Pancreas (tissue), 10 donors: Measurements from ENCODE around the gene MARK3. TPM values are rescaled to one million over a fixed set of nuclear protein-coding genes. Genes with fewer than 3 reads are reported as not detected.

Source experiments
- ATAC-seq, 4 donors: fragments of 200-7000 bp; cut with Tn5 transposase; one replicate each; pipeline versions ENCODE4 v1.8.0 to v1.9.1; 2020; ENCODE audit warnings: mild to moderate bottlenecking in 4 of 4, moderate library complexity in 4 of 4
- DNase-seq, 6 donors: peaks; one replicate each; pipeline ENCODE4 v3.0.0-alpha.2; 2020
- FAIRE-seq: peaks from 2 replicates; lab custom pipeline; 2012; peaks lifted over from hg19 to GRCh38; lab: Jason Lieb, UNC
- H3K27ac ChIP-seq, 4 donors: fragments of 200-600 bp; sonication (generic); 1 replicate in 3 of 4; 2 replicates in 1 of 4; pipeline versions ENCODE4 v1.5.0 to v1.8.0; 2020
- H3K27me3 ChIP-seq, 4 donors: fragments of 200-600 bp; one replicate each; pipeline ENCODE4 v1.8.0; 2021
- H3K36me3 ChIP-seq, 3 donors: fragments of 200-600 bp; sonication (generic) in 1 of 3; one replicate each; pipeline versions ENCODE4 v1.5.0 to v1.8.0; 2020 to 2021
- H3K4me1 ChIP-seq, 3 donors: fragments of 200-600 bp; one replicate each; pipeline ENCODE4 v1.8.0; 2021
- H3K4me3 ChIP-seq, 4 donors: fragments of 200-600 bp; sonication (generic) in 2 of 4; one replicate each; pipeline versions ENCODE4 v1.5.0 to v1.8.0; 2020 to 2021
- H3K9me3 ChIP-seq, 4 donors: fragments of 200-600 bp; one replicate each; pipeline ENCODE4 v1.8.0; 2021
- WGBS, 2 donors: extraction: QIAGEN DNeasy Blood & Tissue Kit; methylation state at CpG; one replicate each; pipeline ENCODE4 v1.1.7; 2013; 5-methylcytosine and 5-hydroxymethylcytosine counted together
- intact Hi-C, 3 donors: fragments of 100-400 bp; cut with DNase I; formaldehyde crosslinking; loops; one replicate each; pipeline versions ENCODE4 v1.11.1 to v1.14.2; 2022
- polyA plus RNA-seq, 2 donors: library from polyadenylated mRNA; stranded (reverse); fragments of 200-250 nt; gene quantifications; one replicate each; pipeline ENCODE4 v1.2.3, GENCODE V29; 2013
- total RNA-seq, 6 donors: library from RNA; stranded (reverse); fragmentation: NEBNext Ultra II Directional in 4 of 6; extraction: Animal tissue kit (Norgen Biotek cat#: 25700) in 4 of 6; gene quantifications; one replicate each; pipeline versions ENCODE4 v1.2.1 to v1.2.4, GENCODE V29; 2021 to 2023
- TF ChIP-seq, protein P1 (sequence below), 4 donors: fragments of 200-600 bp; sonication (generic) in 3 of 4; IDR thresholded peaks; one replicate each; pipeline versions ENCODE4 v1.5.0 to v1.8.0; 2021; ENCODE audit warnings: antibody characterized with exemption in 4 of 4
- donor health status: healthy with polysubstance abuse.
- donor health status: DM: no; HTN: no; CAD: no; lungs with moderate emphysema.
- donor health status: DM: no; HTN: no; CAD: no.
- donor health status: control.
- donor health status: control.
- donor health status: Bipolar disorder and iron deficiency.
- donor health status: DM: yes; HTN: yes; CAD: no.
- donor health status: DM: no; HTN: no; CAD: no.
- donor health status: DM: no; HTN: no; CAD: no.
- donor health status: DM: yes; HTN: yes; CAD: no.

The MARK3 gene
- total and polyA plus RNA-seq, 8 donors = 35.3 to 110 (median 47.0) TPM

DNA sequence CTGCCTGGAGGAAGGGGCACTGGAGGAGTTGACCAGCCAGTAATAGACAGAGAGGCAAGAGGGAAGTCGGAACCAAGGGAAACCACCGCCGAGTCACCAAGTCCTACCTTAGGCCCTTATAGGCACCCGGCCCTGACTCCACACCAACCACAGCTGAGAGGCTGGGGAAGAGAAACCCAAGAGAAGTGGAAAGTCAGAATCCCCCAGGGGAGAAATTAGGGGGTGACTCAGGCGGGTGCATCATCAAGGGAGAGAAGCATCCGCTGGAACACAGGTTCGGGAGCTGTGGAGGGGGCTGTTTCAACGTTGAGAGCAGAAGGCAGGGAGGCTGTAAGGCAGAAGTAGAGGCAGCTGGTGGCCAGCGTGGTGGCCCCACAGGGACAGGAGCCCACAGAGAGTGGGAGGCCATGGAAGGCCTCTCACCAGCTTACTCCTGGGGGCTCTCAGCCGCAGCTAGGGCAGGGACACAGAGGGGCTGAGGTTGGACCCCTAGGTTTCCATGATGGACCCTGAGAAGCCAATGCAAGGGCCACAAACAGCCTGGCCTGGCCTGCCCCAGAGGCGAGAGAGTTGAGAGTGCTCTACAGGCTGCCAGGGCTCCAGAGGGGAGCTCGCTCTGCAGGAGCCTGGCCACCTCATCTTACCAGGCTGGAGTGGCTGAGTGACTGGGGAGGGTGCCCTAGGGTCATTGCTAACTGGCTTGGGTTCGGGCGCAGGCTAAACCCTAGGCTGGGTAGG, 142.4 kb downstream of the MARK3 start:
- WGBS, 2 donors = 87 to 89% methylated on average over 13 to 14 of the region's 14 CpGs
- peak overlapping the region in 3 of 4 donors; percentile 68 to 90 (median 84) for H3K27ac ChIP-seq
- DNase-seq (peak in 2 of 6 donors; percentile 33 to 36), ATAC-seq (no peak), FAIRE-seq (no peak)
- TF ChIP-seq, protein P1, sequence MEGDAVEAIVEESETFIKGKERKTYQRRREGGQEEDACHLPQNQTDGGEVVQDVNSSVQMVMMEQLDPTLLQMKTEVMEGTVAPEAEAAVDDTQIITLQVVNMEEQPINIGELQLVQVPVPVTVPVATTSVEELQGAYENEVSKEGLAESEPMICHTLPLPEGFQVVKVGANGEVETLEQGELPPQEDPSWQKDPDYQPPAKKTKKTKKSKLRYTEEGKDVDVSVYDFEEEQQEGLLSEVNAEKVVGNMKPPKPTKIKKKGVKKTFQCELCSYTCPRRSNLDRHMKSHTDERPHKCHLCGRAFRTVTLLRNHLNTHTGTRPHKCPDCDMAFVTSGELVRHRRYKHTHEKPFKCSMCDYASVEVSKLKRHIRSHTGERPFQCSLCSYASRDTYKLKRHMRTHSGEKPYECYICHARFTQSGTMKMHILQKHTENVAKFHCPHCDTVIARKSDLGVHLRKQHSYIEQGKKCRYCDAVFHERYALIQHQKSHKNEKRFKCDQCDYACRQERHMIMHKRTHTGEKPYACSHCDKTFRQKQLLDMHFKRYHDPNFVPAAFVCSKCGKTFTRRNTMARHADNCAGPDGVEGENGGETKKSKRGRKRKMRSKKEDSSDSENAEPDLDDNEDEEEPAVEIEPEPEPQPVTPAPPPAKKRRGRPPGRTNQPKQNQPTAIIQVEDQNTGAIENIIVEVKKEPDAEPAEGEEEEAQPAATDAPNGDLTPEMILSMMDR (IDR thresholded peaks at IDR 0.05) = no peak
- no peaks in the 10 kb centered on the region for H3K9me3 ChIP-seq
- intact Hi-C loops = no loop called here
- no peaks in the 10 kb centered on the region for H3K36me3 ChIP-seq
- H3K4me1 ChIP-seq = peaks cover 6 to 32% (median 8%) of the 10 kb centered on the region in 3 donors
- H3K4me3 ChIP-seq = peak overlapping the region in 2 of 4 donors; percentile 94 to 100
- no peaks in the 10 kb centered on the region for H3K27me3 ChIP-seq

DNA sequence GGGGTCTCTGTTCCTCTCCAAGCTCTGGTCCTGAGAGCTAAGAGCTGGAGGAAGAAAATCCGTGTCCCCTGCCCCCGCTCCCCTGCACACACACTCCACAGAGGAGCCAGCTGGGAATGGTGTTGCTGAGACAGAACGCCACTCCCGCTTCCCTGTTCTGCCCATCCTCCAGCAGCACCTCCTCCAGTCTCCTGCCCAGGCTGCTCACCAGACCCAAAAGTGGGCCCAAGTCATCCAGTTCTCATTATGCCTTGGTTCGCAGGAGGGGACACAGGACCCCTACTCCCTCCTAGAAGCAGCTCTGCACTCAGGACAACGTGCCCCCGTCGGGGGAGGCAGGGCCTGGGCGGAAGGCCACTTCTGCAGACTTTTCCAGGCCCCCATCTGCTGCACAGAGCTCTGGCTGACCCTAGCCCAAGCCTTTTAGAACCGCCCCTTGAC, 143.0 kb downstream of the MARK3 start:
- ATAC-seq = peak; percentile 18 to 67 (median 52)
- H3K9me3 ChIP-seq = no peaks in the 10 kb centered on the region
- TF ChIP-seq, protein P1 (IDR thresholded peaks at IDR 0.05) = no peak
- intact Hi-C loops = no loop called here
- H3K27me3 ChIP-seq = no peaks in the 10 kb centered on the region
- peaks cover 6 to 32% (median 8%) of the 10 kb centered on the region in 3 donors for H3K4me1 ChIP-seq
- H3K36me3 ChIP-seq = no peaks in the 10 kb centered on the region
- H3K27ac ChIP-seq = peak overlapping the region; percentile 68 to 90 (median 78)
- no peak for FAIRE-seq
- DNase-seq = peak in 2 of 6 donors; percentile 49 to 64
- WGBS, 2 donors = 33 to 48% methylated on average over 10 of the region's 10 CpGs
- peak overlapping the region; percentile 73 to 100 (median 94) for H3K4me3 ChIP-seq

DNA sequence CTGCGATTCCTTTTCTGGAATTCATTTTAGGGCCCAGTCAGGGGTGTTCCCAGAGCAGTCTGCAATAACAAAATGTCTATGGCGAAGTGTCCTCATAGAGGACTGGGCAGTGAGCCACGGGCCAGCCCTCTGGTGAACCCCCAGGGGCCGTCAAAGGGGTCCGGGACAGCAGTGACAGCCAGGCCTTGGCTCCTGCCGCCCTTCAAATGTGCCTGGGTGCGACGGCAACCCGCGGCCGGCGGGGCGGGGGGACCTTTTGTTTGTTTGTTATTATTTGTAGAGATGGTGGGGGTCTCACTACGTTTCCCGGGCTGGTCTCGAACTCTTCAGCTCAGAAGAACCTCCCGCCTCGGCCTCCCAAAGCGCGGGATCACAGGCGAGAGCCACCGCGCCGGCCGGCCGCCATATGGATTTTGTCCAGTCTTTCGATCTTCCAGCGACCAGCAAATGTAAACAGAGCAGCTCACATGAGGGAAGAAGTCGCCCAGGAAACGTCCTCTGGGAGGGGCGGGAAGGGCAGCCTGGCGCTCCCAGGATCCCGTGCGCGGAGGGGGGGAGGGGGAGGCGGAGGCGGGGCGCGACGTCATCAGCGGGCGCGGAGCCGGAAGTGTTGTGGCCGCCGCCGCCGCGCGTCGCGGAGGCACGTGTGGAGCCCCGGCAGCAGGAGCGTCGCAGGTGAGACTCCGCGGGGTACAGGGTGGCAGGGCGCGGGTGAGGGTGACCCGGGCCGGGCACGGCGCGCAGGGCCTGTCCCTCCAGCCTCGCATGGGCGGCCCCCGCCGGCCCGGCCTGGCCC, 143.6 kb downstream of the MARK3 start, which contains the start of gene TRMT61A:
TSS of gene TRMT61A (plus strand) at position 610 of the 796 bp plus-strand sequence. CDS start 783 bp downstream, outside the sequence.
- Histone ChIP-seq H3K36me3 (no peaks in the 10 kb centered on the region), H3K27me3 (no peaks in the 10 kb centered on the region), H3K4me1 (peaks cover 6 to 32% (median 8%) of the 10 kb centered on the region in 3 donors), H3K9me3 (no peaks in the 10 kb centered on the region), H3K27ac (peak within 1 kb of the TSS; percentile 68 to 90 (median 78)), H3K4me3 (peak within 1 kb of the TSS; percentile 73 to 100 (median 94))
- TF ChIP-seq, protein P1 (IDR thresholded peaks at IDR 0.05) = no peak
- DNase-seq = peak; percentile 93 to 96 (median 94)
- peak; percentile 92 to 95 (median 94) for ATAC-seq
- no peak for FAIRE-seq
- intact Hi-C loops = no loop called here
- WGBS, 2 donors = 1 to 2% methylated on average over 68 to 69 of the region's 70 CpGs

DNA sequence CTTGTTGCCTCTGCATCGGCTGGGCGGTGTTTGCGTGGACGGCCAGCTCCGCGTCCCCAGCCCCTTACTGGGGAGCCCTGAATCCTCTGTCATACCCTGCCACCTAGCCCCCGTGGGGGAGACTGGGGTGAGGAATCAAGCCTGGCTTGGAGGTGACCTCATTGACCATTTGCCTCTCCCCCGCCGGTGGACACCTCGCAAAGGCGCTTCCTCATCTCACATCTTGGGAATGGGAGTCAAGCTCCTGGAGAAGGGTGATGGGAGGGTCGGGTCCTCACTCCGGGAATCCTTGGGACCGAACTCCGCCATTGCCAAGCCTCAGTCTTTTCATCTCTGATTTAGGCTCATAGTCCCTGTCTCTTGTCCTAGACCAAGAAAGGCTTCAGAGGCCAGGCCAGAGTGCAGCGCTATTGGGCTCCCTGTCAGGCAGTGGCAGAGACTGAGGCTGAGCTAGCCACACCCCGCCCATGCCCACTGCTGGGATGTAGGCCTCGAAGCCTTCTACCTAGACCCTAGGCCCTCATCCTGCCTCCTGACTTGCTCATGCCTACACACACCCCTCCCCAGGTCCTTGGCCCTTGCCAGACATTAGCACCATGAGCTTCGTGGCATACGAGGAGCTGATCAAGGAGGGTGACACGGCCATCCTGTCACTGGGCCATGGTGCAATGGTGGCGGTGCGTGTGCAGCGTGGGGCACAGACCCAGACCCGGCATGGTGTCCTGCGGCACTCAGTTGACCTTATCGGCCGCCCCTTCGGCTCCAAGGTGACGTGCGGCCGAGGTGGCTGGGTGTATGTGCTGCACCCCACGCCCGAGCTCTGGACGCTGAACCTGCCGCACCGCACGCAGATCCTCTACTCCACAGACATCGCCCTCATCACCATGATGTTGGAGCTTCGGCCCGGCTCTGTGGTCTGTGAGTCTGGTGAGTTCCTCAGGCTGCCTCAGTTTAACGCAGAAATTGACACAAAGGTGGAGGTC, 144.5 kb downstream of the MARK3 start:
- H3K27me3 ChIP-seq = no peaks in the 10 kb centered on the region
- H3K4me1 ChIP-seq = peaks cover 6 to 30% (median 7%) of the 10 kb centered on the region in 3 donors
- no peak for FAIRE-seq
- WGBS, 2 donors = 40 to 48% methylated on average over 38 to 42 of the region's 42 CpGs
- TF ChIP-seq, protein P1 (IDR thresholded peaks at IDR 0.05) = no peak
- H3K36me3 ChIP-seq = no peaks in the 10 kb centered on the region
- intact Hi-C loops = no loop called here
- no peaks in the 10 kb centered on the region for H3K9me3 ChIP-seq
- H3K27ac ChIP-seq = peak overlapping the region; percentile 68 to 90 (median 78)
- ATAC-seq = no peak
- peak overlapping the region; percentile 73 to 100 (median 94) for H3K4me3 ChIP-seq
- peak in 2 of 6 donors; percentile 44 to 72 for DNase-seq
